Hematopoietic multipotent progenitor cell treated with erythropoietin and hydrocortisone succinate and interleukin-3 and kit ligand, for 8 days (in vitro differentiated cells): ENCODE measurements around the gene TMEM175.
"Not testable (repeated sequence)": the region's sequence is repeated elsewhere in the genome, so short reads cannot be mapped to it uniquely, and the experiment has no call there.

Experiments
- DNase-seq: peaks from one replicate; pipeline ENCODE4 v3.0.0-alpha.2; 2015

The TMEM175 gene

DNA sequence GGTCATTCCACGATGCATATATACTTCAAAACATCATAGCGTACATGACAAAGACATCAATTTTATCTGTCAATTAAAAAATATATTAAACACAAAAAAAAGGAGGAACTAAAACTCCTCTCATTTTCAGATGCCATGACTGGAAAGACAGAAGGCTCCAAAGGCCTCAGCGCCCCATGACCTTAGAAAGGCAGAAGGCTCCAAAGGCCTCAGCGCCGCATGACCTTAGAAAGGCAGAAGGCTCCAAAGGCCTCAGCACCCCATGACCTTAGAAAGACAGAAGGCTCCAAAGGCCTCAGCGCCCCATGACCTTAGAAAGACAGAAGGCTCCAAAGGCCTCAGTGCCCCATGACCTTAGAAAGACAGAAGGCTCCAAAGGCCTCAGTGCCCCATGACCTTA lies 13.7 kb upstream of the TMEM175 start:
- DNase-seq, result not testable (repeated sequence)

GRCh38 chr4:919004-919680 lies 13.1 kb upstream of the TMEM175 start:
- not testable (repeated sequence) for DNase-seq

DNA sequence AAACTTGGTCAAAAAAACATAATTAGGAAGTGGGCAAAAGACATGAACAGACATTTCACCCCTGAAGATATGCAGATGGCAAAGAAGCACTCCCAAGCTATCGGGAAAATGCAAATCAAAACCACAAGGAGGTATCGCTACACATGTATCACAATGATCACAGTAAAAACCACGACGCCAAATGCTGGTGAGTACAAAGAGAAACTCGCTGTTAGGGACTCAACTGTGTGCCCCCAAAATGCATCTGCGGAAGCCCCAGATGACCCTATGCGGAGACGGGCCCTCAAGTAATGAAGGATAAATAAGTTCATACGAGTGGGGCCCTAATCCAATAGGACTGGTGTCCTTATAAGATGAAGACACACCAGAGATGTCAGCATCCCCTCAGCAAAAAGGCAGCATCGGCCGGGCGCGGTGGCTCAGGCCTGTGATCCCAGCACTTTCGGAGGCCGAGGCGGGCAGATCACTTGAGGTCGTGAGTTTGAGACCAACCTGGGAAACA lies 10.4 kb upstream of the TMEM175 start:
- DNase-seq, result peak; percentile 59

GRCh38 chr4:924107-925096 lies 7.9 kb upstream of the TMEM175 start:
- peak; percentile 67 for DNase-seq

DNA sequence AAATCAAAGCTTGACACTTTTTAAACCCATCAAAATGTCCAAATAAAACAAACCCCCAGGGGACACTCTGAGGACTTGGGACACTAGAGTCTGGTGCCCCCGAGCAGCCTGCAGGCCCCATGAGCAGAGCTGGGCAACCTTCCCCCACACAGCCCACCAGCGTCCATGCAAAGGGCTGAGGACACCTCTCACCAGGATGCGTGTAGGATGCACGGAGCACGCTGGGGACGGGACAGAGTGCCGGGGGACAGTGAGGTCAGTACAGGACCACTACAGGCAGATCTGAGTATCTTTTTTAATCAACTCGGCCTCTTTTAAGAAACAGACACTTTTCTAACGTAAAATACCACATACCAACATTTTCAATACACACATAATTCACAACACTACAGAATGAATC lies 7.1 kb upstream of the TMEM175 start:
- DNase-seq, result no peak

- DNase-seq, result no peak
Observed at GRCh38 chr4:925771-926500, 6.3 kb upstream of the TMEM175 start.

GRCh38 chr4:926538-926937 lies 5.7 kb upstream of the TMEM175 start:
- peak; percentile 6 for DNase-seq

- DNase-seq, result not testable (repeated sequence)
Observed at GRCh38 chr4:927566-927965, 4.7 kb upstream of the TMEM175 start.

GRCh38 chr4:929096-929765 lies 3.0 kb upstream of the TMEM175 start:
- no peak for DNase-seq

DNA sequence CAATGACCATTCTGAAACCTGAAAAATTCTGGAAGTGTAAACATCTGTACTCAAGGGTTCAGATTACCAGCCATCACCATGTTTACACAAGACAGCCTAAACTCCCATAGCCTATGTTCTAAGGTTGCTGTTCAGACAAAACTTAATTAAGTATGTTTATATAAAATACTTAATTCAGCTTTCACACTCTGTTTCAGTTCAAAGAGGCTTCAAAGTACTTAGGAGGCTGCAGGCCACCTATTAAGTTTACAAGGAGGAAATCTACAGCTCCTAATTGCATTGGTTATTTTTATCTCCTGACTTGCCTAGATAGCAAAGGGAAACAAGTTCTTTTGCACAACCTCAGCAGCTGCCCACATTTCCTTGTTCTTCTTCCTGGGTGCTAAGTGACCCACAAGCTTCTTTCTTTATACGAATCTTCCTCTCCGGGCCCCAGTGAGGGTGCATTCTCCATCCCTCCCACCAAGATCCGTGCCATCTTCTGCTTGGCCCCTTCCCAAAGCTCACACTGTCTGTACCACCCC lies 2.2 kb upstream of the TMEM175 start:
- peak; percentile 2 for DNase-seq

- DNase-seq, result peak; percentile 1
Observed at GRCh38 chr4:930827-931193, 1.4 kb upstream of the TMEM175 start.

GRCh38 chr4:931194-931959 lies 883 bp upstream of the TMEM175 start:
- DNase-seq, result no peak

- DNase-seq, result no peak
Observed at GRCh38 chr4:932713-933070, 432 bp downstream of the TMEM175 start.

DNA sequence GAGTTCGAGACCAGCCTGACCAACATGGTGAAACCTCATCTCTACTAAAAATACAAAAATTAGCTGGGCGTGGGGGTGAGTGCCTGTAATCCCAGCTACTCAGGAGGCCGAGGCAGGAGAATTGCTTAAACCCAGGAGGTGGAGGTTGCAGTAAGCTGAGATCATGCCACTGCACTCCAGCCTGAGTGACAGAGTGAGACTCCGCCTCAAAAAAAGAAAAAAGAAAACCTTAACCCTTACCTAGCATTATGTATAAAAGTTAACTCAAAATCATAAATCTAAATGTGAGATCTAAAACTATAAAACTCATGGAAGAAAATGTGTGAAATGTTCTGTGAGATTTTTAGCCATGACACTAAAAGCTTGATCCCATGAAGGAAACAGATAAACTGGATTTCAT lies 7.2 kb downstream of the TMEM175 start:
- not testable (repeated sequence) for DNase-seq

DNA sequence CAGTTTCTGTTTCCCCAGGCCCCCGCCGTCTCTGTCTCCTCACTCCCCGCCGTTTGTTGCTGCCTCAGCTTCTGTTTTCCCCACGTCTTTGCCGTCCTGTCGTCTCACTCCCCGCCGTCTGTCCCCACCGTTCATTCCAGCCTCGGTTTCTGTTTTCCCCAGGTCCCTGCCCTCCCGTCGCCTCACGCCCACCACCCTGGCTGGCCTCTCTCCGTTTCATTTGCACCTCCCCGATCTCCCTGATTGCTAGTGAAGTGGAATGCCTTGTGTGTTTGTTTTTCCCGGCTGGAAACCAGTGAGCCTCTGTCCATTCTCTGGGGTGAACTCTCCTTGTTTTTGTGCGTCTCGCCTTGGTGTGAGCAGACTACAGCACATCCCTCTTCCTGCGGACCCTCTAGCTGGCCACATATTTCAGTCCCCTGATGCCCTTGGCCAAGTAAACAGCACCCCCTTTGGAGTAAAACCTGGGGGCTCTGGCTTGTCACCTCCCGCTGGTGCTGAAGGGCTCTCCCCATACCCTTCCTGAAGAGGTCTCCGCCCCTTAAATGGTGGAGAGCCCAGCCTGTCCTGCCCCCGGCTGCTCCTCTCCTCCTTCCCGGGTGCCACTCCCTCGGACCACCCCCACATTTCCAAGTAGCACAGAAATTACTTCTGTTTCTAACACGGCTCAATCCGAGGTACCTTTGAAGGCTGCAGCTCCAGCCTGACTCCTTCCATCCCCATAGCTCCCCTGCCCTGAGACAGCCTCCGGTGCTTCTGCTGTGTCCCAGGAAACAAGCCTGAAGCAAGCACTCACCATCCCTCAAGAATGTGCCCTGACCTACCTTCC lies 13.2 kb downstream of the TMEM175 start:
- no peak for DNase-seq

GRCh38 chr4:946103-946450 lies 13.8 kb downstream of the TMEM175 start:
- DNase-seq, result no peak

DNA sequence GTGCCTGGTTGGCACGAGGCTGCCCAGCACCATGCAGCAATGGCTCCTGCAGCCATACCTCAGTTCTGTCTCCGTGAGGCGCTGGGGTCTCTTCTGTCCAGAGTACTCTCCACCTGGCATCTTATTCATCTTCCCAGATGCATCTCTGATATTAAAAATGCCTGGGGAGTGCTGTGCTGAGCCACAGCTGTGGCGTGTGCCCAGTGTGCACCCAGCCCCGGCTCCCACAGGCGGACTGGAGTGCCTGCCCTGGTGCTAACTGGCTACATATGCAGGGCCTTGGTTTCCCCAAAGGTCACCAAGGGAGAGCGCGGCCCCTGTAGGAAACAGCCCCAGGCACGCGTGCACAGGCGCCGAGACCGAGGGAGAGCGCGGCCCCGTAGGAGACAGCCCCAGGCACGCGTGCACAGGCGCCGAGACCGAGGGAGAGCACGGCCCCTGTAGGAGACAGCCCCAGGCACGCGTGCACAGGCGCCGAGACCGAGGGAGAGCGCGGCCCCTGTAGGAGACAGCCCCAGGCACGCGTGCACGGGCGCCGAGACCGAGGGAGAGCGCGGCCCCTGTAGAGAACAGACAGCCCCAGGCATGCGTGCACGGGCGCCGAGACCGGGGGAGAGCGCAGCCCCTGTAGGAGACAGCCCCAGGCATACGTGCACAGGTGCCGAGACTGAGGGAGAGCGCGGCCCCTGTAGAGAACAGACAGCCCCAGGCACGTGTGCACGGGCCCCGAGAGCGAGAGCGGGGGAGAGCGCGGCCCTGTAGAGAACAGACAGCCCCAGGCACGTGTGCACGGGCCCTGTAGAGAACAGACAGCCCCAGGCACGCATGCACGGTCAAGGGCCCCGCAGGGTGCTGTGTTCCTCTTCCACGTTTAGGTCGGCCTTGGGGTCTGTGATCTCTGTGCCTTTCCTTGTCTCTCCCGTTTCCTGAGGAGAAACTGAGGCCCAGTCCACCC lies 14.5 kb downstream of the TMEM175 start:
- no peak for DNase-seq

GRCh38 chr4:947491-947971 lies 15.3 kb downstream of the TMEM175 start:
- DNase-seq, result no peak
